ENCODE results near the gene LAMA4.

Gene LAMA4

GRCh38 chr6:112081569-112081968 lies 172.8 kb downstream of the LAMA4 start:
- no peak for DNase-seq (ENCODE audit: low spot score)

GRCh38 chr6:112066606-112067005 lies 187.8 kb downstream of the LAMA4 start:
- no peak for DNase-seq (ENCODE audit: low spot score)

- no peak for DNase-seq (ENCODE audit: low spot score)
Measured at GRCh38 chr6:112065426-112065986, 188.9 kb downstream of the LAMA4 start.

GRCh38 chr6:112062966-112063365 lies 191.4 kb downstream of the LAMA4 start:
- no peak for DNase-seq (ENCODE audit: low spot score)

GRCh38 chr6:112061605-112062004 lies 192.8 kb downstream of the LAMA4 start:
- DNase-seq (ENCODE audit: low spot score), result no peak

Data from kidney capillary endothelial cell (primary cell).